GM23338 (cell line): ENCODE measurements around the gene FOXD2. TPM values are rescaled to one million over a fixed set of nuclear protein-coding genes. Genes with fewer than 3 reads are reported as not detected.

Experiments
- ATAC-seq: fragments of 200-7000 bp; cut with Tn5 transposase; 3 replicates; pipeline ENCODE4 v1.9.1; 2020
- DNase-seq: peaks from one replicate; pipeline ENCODE4 v3.0.0-alpha.2; 2015; ENCODE audit warnings: low spot score
- H2AFZ ChIP-seq: fragments of 200-600 bp; sonication (generic); 2 replicates; pipeline ENCODE4 v1.8.0; 2016; ENCODE audit warnings: antibody characterized with exemption, mild to moderate bottlenecking, moderate library complexity
- H3F3A ChIP-seq: fragments of 200-600 bp; sonication (generic); replicated peaks from 2 replicates; pipeline ENCODE4 v1.8.0; 2017; ENCODE audit warnings: antibody characterized with exemption, mixed run types, low read depth
- H3K27ac ChIP-seq: fragments of 200-600 bp; sonication (generic); 2 replicates; pipeline ENCODE4 v1.6.1; 2016; ENCODE audit warnings: low read depth
- H3K27me3 ChIP-seq: fragments of 200-600 bp; sonication (generic); 2 replicates; pipeline ENCODE4 v1.8.0; 2016; ENCODE audit warnings: mild to moderate bottlenecking, mixed run types, moderate library complexity; ENCODE audit not compliant: insufficient read depth
- H3K36me3 ChIP-seq: fragments of 200-600 bp; sonication (generic); 2 replicates; pipeline ENCODE4 v1.8.0; 2016; ENCODE audit warnings: mild to moderate bottlenecking; ENCODE audit not compliant: insufficient read depth
- H3K4me1 ChIP-seq: fragments of 200-600 bp; sonication (generic); 2 replicates; pipeline ENCODE4 v1.8.0; 2016; ENCODE audit warnings: mild to moderate bottlenecking, moderate library complexity; ENCODE audit not compliant: insufficient read depth
- H3K4me2 ChIP-seq: fragments of 200-600 bp; sonication (generic); 2 replicates; pipeline ENCODE4 v1.7.1; 2017; ENCODE audit warnings: mixed run types
- H3K4me3 ChIP-seq: fragments of 200-600 bp; sonication (generic); 2 replicates; pipeline ENCODE4 v1.6.1; 2016; ENCODE audit warnings: mixed run types
- H3K79me2 ChIP-seq: fragments of 200-600 bp; sonication (generic); replicated peaks from 2 replicates; pipeline ENCODE4 v1.8.0; 2017; ENCODE audit warnings: mild to moderate bottlenecking; ENCODE audit not compliant: insufficient read depth
- H3K9me2 ChIP-seq: fragments of 200-600 bp; sonication (generic); 2 replicates; pipeline ENCODE4 v1.8.0; 2017; ENCODE audit not compliant: insufficient read depth
- H4K20me1 ChIP-seq: fragments of 200-600 bp; sonication (generic); replicated peaks from 2 replicates; pipeline ENCODE4 v1.8.0; 2017; ENCODE audit warnings: mild to moderate bottlenecking; ENCODE audit not compliant: insufficient read depth
- H3K27ac Mint-ChIP-seq: 2 replicates; pipeline ENCODE4 v1.8.0; 2020; ENCODE audit warnings: inconsistent platforms, mild to moderate bottlenecking, moderate library complexity, mixed read lengths
- H3K27me3 Mint-ChIP-seq: 3 replicates; pipeline ENCODE4 v1.8.0; 2022; ENCODE audit warnings: low read depth, mild to moderate bottlenecking, moderate library complexity, mixed read lengths, inconsistent platforms; ENCODE audit not compliant: insufficient read depth, poor library complexity
- H3K36me3 Mint-ChIP-seq: 3 replicates; pipeline ENCODE4 v1.8.0; 2021; ENCODE audit warnings: low read depth, mild to moderate bottlenecking, inconsistent platforms, moderate library complexity, mixed read lengths
- H3K4me1 Mint-ChIP-seq: 3 replicates; pipeline ENCODE4 v1.8.0; 2020; ENCODE audit warnings: mild to moderate bottlenecking, inconsistent platforms, mixed read lengths
- H3K4me3 Mint-ChIP-seq: 3 replicates; pipeline ENCODE4 v1.8.0; 2021; ENCODE audit warnings: moderate library complexity, mild to moderate bottlenecking, inconsistent platforms, mixed read lengths
- H3K9me3 Mint-ChIP-seq: 3 replicates; pipeline ENCODE4 v1.8.0; 2020; ENCODE audit warnings: moderate library complexity, mild to moderate bottlenecking, inconsistent platforms, mixed read lengths
- CREB1 ChIP-seq: fragments of 250-450 bp; sonication (Bioruptor Pico); IDR thresholded peaks from 2 replicates; pipeline ENCODE4 v1.5.0; 2020; ENCODE audit warnings: low read depth, mild to moderate bottlenecking, moderate library complexity
- CTCF ChIP-seq, 2 experiments: fragments of 200-600 bp in 1 of 2; sonication (generic) in 1 of 2; conservative IDR thresholded peaks; 2 replicates each; pipeline versions ENCODE4 v1.5.1 to v1.6.1; 2016 to 2017; ENCODE audit warnings: antibody characterized with exemption in 2 of 2, low read depth in 2 of 2, mild to moderate bottlenecking in 2 of 2, moderate library complexity in 1 of 2
- EZH2 ChIP-seq: fragments of 200-600 bp; sonication (generic); IDR thresholded peaks from one replicate; pipeline ENCODE4 v1.8.0; 2017; ENCODE audit warnings: antibody characterized with exemption, mild to moderate bottlenecking, low read depth; ENCODE audit not compliant: unreplicated experiment
- EZH2phosphoT487 ChIP-seq: fragments of 200-600 bp; sonication (generic); IDR thresholded peaks from one replicate; pipeline ENCODE4 v1.8.1; 2018; ENCODE audit warnings: antibody characterized with exemption; ENCODE audit not compliant: unreplicated experiment
- JUNB ChIP-seq: IDR thresholded peaks from one replicate; pipeline ENCODE4 v1.6.1; 2016; ENCODE audit warnings: antibody characterized with exemption; ENCODE audit not compliant: unreplicated experiment
- NANOG ChIP-seq: IDR thresholded peaks from 2 replicates; pipeline ENCODE4 v1.6.1; 2016; ENCODE audit warnings: antibody characterized with exemption, borderline replicate concordance
- POLR2AphosphoS5 ChIP-seq: IDR thresholded peaks from 2 replicates; pipeline ENCODE4 v1.6.1; 2016; ENCODE audit warnings: antibody characterized with exemption, low read depth
- STAT1 ChIP-seq: IDR thresholded peaks from one replicate; pipeline ENCODE4 v1.6.1; 2016; ENCODE audit warnings: antibody characterized with exemption; ENCODE audit not compliant: unreplicated experiment
- ZNF114 ChIP-seq: fragments of 250-450 bp; sonication (Bioruptor Pico); IDR thresholded peaks from 2 replicates; pipeline ENCODE4 v1.5.0; 2020; ENCODE audit warnings: mild to moderate bottlenecking, moderate library complexity
- ZNF462 ChIP-seq: fragments of 250-450 bp; sonication (Bioruptor Pico); IDR thresholded peaks from 2 replicates; pipeline ENCODE4 v1.5.0; 2020; ENCODE audit warnings: mild to moderate bottlenecking, moderate library complexity
- polyA plus RNA-seq: library from polyadenylated mRNA; unstranded; fragments of >200 nt; fragmentation: Nextera tagmentation; extraction: Ambion mirVana; gene quantifications from 2 replicates; pipeline ENCODE4 v1.2.1, GENCODE V29; 2016
- total RNA-seq: library from RNA; depleted of rRNA; stranded (reverse); fragments of >200 nt; shearing (Covaris generic); gene quantifications from 2 replicates; pipeline ENCODE4 v1.2.3, GENCODE V29; 2014
- TF ChIP-seq, protein P1 (sequence below): IDR thresholded peaks from one replicate; pipeline ENCODE4 v1.6.1; 2018; ENCODE audit warnings: antibody characterized with exemption; ENCODE audit not compliant: unreplicated experiment
- TF ChIP-seq, protein P2 (sequence below): IDR thresholded peaks from 2 replicates; pipeline ENCODE4 v1.6.1; 2016; ENCODE audit warnings: antibody characterized with exemption

The FOXD2 gene
- total and polyA plus RNA-seq, 2 experiments from 2014 or later: 0.28 TPM; not detected in 1

DNA sequence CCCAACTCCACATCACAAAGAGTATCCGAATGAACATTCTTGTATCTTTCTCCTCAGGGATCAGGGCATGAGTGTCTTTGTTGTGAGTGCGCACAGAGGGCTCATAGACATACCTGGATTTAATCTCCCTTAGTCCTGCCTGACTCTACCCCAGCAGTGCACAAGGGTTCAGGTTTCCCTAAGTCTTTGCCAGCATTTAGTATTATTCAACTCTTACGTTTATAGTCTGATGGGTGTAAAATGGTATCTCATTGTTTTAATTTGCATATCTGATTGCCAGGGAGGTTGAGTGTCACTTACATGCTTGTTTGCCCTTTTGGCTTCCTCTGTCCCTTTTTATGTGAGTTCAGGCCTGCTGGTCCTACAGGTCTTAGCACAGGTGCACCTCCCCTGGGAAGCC, 49.5 kb downstream of the FOXD2 start:
- H3K27me3 ChIP-seq: no peaks in the 10 kb centered on the region

More for the DNA sequence above, 49.5 kb downstream of the FOXD2 start:
- Histone ChIP-seq H3F3A (no peaks in the 10 kb centered on the region), H3K36me3 (no peaks in the 10 kb centered on the region), H2AFZ (no peak overlapping the region), H3K4me3 (no peak overlapping the region), H4K20me1 (no peaks in the 10 kb centered on the region), H3K9me2 (no peaks in the 10 kb centered on the region), H3K79me2 (no peaks in the 10 kb centered on the region), H3K4me1 (no peaks in the 10 kb centered on the region), H3K4me2 (no peak overlapping the region), H3K27ac (no peak overlapping the region)
- TF ChIP-seq ZNF114 (no peak), CTCF (conservative IDR thresholded peaks at IDR 0.05; ENCODE audit: low read depth in 2 of 2) (no peak), POLR2AphosphoS5 (no peak), CREB1 (CRISPR knock-in tag) (no peak), EZH2 (no peak), JUNB (no peak), STAT1 (no peak), EZH2phosphoT487 (no peak), NANOG (no peak), ZNF462 (CRISPR knock-in tag) (no peak)
- TF ChIP-seq, protein P1, sequence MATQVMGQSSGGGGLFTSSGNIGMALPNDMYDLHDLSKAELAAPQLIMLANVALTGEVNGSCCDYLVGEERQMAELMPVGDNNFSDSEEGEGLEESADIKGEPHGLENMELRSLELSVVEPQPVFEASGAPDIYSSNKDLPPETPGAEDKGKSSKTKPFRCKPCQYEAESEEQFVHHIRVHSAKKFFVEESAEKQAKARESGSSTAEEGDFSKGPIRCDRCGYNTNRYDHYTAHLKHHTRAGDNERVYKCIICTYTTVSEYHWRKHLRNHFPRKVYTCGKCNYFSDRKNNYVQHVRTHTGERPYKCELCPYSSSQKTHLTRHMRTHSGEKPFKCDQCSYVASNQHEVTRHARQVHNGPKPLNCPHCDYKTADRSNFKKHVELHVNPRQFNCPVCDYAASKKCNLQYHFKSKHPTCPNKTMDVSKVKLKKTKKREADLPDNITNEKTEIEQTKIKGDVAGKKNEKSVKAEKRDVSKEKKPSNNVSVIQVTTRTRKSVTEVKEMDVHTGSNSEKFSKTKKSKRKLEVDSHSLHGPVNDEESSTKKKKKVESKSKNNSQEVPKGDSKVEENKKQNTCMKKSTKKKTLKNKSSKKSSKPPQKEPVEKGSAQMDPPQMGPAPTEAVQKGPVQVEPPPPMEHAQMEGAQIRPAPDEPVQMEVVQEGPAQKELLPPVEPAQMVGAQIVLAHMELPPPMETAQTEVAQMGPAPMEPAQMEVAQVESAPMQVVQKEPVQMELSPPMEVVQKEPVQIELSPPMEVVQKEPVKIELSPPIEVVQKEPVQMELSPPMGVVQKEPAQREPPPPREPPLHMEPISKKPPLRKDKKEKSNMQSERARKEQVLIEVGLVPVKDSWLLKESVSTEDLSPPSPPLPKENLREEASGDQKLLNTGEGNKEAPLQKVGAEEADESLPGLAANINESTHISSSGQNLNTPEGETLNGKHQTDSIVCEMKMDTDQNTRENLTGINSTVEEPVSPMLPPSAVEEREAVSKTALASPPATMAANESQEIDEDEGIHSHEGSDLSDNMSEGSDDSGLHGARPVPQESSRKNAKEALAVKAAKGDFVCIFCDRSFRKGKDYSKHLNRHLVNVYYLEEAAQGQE: no peak
- TF ChIP-seq, protein P2, sequence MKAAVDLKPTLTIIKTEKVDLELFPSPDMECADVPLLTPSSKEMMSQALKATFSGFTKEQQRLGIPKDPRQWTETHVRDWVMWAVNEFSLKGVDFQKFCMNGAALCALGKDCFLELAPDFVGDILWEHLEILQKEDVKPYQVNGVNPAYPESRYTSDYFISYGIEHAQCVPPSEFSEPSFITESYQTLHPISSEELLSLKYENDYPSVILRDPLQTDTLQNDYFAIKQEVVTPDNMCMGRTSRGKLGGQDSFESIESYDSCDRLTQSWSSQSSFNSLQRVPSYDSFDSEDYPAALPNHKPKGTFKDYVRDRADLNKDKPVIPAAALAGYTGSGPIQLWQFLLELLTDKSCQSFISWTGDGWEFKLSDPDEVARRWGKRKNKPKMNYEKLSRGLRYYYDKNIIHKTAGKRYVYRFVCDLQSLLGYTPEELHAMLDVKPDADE: no peak
- no peak for ATAC-seq
- no peak overlapping the region for H3K27ac Mint-ChIP-seq
- no peaks in the 10 kb centered on the region for H3K9me3 Mint-ChIP-seq
- no peaks in the 10 kb centered on the region for H3K4me1 Mint-ChIP-seq
- H3K4me3 Mint-ChIP-seq: no peak overlapping the region
- no peaks in the 10 kb centered on the region; the same call in 2 of the 3 replicates for H3K36me3 Mint-ChIP-seq
- no peak for DNase-seq
- no peaks in the 10 kb centered on the region for H3K27me3 Mint-ChIP-seq
